OCI-LY7 (cell line): Measurements from ENCODE around the gene PTH1R.

Experiments used
- CTCF ChIP-seq: fragments of 200-600 bp; sonication (generic); conservative IDR thresholded peaks from 2 replicates; pipeline ENCODE4 v1.5.1; 2014; ENCODE audit warnings: mild to moderate bottlenecking, antibody characterized with exemption, low read length, moderate library complexity, mixed read lengths
- EZH2phosphoT487 ChIP-seq: fragments of 200-600 bp; sonication (generic); IDR thresholded peaks from 2 replicates; pipeline ENCODE4 v1.6.1; 2018; ENCODE audit warnings: low read depth, borderline replicate concordance, mild to moderate bottlenecking, mixed run types, antibody characterized with exemption, low read length, moderate library complexity, mixed read lengths

- TF ChIP-seq CTCF (no peak), EZH2phosphoT487 (no peak)
These were observed 2.0 kb upstream of the PTH1R start for GRCh38 chr3:46875560-46875959.
